ENCODE data around the gene CFAP157. TPM values are rescaled to one million over a fixed set of nuclear protein-coding genes. Genes with fewer than 3 reads are reported as not detected.

CFAP157 gene
- total RNA-seq, 1 donor from 2014 or later, result not detected

DNA sequence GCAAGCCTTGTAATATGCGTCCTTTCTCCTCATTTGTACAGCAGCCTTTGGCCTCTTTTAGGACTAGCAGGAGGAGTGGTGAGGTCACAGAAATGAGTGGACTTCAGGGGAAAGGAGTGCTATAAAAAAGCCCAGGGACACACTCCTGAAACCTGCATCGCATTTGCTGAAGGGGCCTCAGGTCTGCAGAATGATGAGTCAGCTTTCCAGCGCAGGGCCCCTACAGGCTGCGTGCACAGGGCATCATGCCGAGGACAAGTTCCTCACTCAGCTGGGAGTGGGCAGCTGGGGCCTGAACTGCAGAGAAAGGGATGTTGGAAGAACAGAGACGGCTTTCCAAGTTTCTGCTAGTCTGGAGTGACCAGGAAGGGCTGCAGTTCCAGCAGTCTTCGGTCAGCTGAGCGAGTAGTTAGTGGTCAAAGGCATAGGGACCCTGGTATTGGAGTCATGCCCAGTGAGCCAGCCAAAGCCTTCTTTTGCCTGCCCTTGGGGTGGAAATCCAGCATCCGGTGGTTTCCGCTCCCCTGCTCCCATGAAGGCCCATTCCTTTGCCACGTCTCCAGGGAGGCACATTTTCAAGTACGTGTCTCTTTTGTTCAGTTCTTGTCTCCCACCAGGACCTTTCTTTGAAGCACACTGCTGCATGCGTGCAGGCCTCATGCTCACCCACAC, 17.3 kb upstream of the CFAP157 start:
- intact Hi-C loops (cut with DNase I), result no loop called here
- DNase-seq (ENCODE audit: missing footprints) (no peak), ATAC-seq (no peak)

DNA sequence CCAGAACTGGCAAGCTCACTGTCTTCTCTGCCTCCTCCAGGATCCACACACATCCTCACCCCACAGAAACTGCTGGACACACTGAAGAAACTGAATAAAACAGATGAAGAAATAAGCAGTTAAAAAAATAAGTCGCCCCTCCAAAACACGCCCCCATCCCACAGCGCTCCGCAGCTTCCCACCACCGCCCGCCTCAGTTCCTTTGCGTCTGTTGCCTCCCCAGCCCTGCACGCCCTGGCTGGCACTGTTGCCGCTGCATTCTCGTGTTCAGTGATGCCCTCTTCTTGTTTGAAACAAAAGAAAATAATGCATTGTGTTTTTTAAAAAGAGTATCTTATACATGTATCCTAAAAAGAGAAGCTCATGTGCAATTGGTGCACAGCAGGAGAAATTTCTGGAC, 16.1 kb upstream of the CFAP157 start:
- ATAC-seq, result no peak
- DNase-seq (ENCODE audit: missing footprints), result no peak
- intact Hi-C loops (cut with DNase I), result no loop called here

DNA sequence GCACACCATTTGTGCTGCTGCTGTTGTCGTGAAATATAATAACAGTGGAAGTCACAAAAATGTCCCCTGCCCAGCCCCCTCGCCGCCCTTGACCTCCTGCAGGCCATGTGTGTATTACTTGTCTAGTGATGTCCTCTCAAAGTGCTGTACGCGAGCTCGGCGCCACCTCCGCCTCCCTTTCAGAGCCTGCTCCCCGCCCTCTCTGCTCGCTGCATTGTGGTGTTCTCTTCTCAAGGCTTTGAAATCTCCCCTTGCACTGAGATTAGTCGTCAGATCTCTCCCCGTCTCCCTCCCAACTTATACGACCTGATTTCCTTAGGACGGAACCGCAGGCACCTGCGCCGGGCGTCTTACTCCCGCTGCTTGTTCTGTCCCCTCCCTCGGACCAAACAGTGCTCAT, 14.7 kb upstream of the CFAP157 start:
- DNase-seq (ENCODE audit: missing footprints), result no peak
- ATAC-seq, result no peak
- intact Hi-C loops (cut with DNase I), result no loop called here

DNA sequence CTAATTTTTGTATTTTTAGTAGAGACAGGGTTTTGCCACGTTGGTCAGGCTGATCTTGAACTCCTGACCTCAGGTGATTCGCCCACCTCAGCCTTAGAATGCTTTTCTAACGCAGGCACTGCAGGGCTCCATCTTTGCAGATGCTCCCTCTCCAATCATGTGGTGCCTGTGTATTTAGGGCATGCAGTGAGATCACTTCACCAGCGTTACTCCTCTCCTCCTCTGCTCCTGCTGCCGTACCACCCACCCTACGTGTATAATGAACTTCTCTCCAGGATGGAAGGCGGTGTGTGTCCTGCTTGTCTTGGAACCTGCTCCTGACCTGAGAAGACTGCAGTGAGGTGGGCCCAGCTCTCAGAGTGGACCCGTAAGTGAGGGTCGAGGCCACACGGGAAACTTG, 13.6 kb upstream of the CFAP157 start:
- intact Hi-C loops (cut with DNase I), result no loop called here
- ATAC-seq (no peak), DNase-seq (ENCODE audit: missing footprints) (no peak)

DNA sequence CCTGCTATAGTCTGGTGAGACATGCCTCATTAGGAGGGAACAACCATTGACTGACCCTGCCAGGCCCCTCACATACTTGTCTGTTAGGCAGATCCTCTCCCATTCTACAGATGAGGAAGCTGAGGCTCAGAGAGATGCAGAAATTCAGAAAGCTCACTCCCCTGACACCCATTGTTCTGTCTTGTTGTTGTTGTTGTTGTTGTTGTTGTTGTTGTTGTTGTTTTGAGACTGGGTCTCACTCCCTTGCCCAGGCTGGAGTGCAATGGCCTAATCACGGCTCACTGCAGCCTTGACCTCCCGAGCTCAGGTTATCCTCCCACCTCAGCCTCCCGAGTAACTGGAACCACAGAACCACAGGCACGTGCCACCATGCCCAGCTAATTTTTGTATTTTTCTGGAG, 13.1 kb upstream of the CFAP157 start:
- intact Hi-C loops (cut with DNase I), result no loop called here
- ATAC-seq, result no peak
- DNase-seq (ENCODE audit: missing footprints), result no peak

DNA sequence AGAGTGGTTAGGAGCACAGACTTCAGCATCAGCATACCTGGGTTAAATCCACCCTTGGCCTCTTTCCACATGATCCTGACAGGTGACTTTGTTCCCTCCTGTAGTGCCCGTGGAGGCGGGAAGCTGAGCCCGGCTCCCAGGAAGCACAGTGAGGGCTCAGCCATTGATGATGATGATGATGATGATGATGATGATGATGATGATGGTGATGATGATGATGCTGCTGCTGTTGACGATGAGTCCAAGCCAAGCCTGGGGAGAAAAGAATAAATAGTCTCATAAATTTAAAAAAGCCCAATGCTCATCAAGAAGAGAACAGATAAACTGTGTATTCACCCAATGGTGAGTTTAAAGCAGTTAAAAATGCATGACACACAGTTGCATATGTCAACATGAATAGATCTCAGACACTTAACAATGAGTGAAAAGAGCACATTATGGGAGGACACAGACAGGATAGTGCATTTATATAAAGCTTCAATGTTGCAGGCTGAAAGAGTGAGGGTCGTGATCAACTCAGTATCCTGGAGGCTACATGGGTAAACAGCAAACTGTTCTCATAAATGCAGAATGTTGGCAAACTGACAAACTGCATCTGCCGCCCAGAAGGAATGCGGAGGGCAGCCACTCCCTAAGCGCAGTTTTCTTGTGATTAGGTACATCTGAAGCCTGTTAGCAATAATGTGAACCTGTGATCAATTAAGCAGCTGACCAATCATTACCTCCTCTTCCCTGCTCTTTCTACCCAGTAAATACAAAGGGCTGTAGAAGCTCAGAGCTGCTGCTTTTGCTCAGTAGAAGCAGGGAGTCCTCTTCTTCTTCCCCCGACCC, 11.7 kb upstream of the CFAP157 start:
- DNase-seq (ENCODE audit: missing footprints), result no peak
- intact Hi-C loops (cut with DNase I), result no loop called here
- ATAC-seq, result no peak

DNA sequence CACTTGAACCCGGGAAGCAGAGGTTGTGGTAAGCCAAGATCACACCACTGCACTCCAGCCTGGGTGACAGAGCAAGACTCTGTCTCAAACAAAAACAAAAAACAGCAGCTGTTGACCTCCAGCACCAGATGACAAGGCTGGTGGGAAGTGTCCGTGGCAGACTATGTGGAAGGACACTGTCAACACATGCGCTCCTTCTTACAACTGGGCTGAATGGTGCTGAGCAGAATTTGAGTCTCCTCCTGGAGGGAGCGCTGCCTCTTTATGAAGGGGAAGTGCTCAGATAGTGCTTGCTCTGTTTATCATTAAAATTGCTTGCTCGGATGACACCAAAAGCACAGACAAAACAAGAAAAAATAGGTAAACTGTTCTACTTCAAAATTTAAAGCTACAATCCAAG, 9.2 kb upstream of the CFAP157 start:
- DNase-seq (ENCODE audit: missing footprints), result no peak
- intact Hi-C loops (cut with DNase I), result no loop called here

DNA sequence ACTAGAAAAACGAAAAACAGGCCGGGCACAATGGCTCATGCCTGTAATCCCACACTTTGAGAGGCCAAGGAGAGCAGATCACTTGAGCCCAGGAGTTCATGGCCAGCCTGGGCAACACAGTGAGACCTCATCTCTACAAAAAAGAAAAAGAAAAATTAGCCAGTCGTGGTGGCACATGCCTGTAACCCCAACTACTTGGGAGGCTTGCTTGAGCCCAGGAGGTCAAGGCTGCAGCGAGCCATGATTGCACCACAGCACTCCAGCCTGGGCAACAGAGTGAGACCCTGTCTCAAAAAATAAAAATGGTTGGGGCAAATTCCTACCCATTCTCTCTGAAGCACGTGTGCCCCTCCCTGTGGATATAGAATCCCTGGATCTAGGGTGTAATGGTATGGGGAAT, 8.4 kb upstream of the CFAP157 start:
- no peak for ATAC-seq
- DNase-seq (ENCODE audit: missing footprints), result no peak
- intact Hi-C loops (cut with DNase I), result no loop called here

More for the DNA sequence above, 9.2 kb upstream of the CFAP157 start:
- no peak for ATAC-seq

DNA sequence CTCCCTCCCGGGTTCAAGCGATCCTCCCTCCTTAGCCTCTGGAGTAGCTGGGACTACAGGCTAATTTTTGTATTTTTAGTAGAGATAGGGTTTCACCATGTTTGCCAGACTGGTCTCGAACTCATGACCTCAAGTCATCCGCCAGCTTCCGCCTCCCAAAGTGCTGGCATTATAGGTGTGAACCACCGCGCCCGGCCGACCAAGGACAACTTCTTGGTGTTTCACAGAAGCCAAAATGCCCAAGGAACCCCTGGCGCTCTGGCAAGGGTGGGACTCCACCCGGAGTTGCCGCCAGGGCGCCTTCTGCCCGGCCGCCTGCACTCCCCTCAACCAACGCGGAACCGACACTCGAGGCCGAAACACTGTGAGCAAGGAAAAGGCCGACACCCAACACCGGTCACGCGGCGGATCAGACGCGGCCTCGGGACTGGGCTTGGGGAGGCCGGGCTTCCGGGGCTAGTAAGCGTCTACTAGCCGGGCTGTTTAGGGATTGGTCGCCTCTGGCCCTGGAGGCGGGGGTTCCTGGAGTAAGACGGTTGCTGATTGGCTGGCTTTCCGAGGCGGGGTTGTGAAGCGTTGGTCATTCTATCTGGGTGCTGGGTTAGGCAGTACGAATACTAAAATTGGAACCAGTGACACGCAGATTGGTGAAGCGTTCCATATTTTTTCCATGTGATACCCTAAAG, 7.7 kb upstream of the CFAP157 start:
- intact Hi-C loops (cut with DNase I), result no loop called here
- DNase-seq (ENCODE audit: missing footprints) (peak; percentile 98), ATAC-seq (peak; percentile 99)

DNA sequence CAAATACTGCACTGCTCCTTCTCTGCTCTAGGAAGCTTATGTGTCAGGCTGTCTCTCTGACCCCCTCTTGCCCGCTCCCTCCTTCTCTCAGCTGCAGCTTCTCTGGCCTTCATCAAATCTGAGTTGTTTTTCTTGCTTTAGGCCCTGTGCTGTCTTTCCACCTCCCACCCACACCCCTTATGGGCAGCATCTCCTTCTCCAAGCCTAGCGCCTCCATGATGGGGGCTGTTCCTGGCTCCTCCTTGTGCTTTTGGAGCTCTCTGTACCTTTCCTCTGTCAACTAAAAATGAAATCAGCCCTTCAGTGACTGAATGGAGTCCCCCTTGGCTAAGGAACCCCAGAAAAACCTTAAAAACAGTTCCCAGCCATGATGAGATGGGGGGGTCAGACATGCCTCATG, 6.6 kb upstream of the CFAP157 start:
- DNase-seq (ENCODE audit: missing footprints) (no peak), ATAC-seq (no peak)
- intact Hi-C loops (cut with DNase I), result no loop called here

DNA sequence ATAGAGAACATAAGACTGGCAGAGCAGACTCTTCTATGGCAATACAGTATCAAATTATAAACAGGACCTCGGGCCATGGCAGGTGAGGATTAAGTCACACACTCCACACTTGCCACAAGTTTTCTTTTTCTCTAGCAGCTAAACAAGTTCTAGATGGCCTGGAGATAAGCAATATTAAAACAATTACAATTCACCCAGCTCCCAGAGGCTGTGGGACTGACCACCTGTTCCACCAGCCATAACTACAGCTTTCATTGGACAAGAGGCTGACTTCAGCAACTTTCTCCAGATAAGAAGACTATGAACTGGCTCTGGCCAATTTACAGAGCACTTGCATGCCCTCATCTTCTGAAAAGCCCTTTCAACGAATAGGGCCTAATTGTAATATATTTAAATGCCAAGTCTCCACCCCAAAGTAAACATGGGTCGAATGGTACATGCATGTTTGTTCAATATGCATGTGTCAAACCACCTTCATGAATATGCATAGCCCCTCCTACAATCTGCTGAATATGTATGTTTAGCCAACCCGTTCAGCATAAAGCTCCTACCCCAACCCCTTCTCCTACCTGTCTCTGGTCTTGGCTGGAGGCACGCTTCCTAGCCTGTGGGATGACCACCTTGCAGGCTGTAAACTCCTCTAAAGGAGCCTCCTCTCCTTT, 6.1 kb upstream of the CFAP157 start:
- DNase-seq (ENCODE audit: missing footprints) (no peak), ATAC-seq (no peak)
- intact Hi-C loops (cut with DNase I), result no loop called here

DNA sequence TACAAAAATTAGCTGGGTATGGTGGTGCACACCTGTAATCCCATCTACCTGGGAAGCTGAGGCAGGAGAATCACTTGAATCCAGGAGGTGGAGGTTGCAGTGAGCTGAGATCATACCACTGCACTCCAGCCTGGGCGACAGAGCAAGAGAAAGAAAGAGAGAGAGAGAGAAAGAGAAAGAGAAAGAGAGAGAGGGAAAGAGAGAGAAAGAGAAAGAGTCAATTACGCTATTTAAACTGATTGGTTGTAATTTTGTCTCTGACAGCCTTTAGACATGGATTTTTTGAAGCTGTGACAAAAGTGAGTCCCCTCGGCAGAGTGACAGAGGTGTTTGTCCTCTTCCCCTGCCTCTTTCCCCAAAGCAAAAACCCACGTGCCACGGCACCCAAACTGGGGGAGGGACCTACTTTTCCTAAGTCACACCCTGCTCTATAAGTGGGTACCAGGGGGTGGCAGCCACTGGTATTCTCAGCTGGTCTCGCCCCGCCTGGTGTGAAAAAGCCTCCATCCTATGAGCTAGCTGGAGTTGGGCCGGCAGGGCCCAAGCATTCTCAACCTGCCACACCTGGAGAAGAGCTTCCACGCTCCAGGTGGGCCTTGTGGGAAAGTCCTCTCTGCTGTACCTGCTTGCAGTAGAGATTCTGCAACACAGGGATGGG, 3.4 kb upstream of the CFAP157 start:
- intact Hi-C loops (cut with DNase I), result no loop called here
- ATAC-seq (no peak), DNase-seq (ENCODE audit: missing footprints) (no peak)

DNA sequence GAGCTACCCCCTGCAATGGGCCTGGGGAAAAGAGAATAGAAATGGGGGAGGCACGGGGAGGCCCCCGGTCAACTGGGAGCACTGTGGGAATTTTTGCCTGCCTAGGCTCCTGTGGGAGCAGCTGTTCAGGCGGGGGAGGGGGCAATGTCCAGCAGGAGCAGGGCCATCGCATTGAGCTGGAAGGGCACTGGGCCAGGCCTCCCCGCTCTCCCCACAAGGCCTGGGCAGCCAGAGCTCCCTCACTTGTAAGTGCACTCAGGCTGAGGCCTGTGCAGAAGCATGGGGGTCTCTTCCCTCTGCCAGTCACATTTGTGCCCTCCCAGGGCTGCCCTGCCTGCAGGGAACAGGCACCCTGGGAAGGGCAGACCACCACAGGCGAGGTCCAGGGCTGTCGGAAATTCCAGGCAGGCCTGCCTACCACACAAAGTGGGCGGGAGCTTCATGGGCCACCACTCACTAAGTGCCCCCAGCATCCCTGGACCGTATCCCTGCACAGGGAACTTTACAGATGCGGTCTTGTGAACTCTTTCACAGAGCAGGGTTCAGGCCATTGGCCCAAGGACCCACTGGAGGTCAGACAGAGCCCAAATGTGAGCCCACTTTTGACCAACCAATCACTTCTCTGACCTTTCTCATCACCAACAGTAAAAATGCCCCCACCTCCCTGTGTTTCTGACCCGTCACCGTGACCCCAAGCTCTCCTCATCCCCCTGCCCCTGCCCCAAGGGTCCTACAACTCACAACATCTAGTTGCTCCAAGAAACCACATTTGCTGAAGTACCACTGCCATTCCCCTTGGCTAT, 1.0 kb upstream of the CFAP157 start:
- no peak for ATAC-seq
- intact Hi-C loops (cut with DNase I), result no loop called here
- DNase-seq (ENCODE audit: missing footprints), result no peak

DNA sequence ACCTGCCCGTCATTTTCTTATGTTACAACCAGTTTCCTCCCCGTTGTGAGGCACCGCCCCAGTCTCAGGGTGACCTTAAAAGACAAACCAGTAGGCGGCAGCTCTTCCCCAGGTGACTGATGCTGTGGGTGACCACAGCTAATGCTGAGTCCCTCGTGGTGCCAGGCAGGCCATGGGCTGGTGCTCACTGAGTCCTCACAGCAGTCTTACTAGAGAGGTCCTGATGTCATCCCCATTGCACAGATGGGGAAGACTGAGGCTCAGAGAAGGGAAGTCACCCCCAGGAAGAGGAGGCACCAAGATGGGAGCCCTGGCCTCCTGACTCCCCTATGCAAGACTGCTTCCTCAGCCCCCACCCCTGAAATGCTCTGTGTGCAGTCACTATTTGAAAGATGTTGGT, 978 bp downstream of the CFAP157 start:
- no peak for DNase-seq (ENCODE audit: missing footprints)
- intact Hi-C loops (cut with DNase I), result no loop called here
- ATAC-seq, result no peak

DNA sequence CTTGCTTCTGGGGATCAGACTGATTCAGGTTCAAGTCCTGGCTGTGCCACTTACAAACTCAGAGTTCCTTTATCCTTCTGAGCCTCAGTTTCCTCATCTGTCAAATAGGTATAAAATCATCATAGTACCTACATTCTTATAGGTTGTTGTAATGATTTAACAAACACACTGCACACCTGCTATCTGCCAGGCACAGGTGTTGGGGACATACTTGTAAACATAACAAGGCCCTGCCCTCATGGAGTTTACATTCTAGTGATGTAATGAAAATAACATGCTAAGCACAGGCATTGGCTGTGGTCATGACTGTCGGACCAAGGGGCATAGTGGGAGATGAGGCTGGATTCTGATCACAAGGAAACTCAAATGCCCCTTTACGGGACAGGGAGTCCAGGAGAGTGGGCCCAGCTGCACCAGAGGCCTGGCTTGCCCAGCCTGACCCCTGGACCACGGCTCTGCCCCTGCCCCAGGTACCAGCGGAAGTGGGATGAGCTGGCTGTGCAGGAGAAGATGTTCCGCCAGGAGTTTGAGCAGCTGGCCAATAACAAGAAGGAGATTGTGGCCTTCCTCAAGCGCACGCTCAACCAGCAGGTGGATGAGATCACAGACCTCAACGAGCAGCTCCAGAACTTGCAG, 2.3 kb downstream of the CFAP157 start:
- intact Hi-C loops (cut with DNase I), result no loop called here
- no peak for ATAC-seq
- no peak for DNase-seq (ENCODE audit: missing footprints)

DNA sequence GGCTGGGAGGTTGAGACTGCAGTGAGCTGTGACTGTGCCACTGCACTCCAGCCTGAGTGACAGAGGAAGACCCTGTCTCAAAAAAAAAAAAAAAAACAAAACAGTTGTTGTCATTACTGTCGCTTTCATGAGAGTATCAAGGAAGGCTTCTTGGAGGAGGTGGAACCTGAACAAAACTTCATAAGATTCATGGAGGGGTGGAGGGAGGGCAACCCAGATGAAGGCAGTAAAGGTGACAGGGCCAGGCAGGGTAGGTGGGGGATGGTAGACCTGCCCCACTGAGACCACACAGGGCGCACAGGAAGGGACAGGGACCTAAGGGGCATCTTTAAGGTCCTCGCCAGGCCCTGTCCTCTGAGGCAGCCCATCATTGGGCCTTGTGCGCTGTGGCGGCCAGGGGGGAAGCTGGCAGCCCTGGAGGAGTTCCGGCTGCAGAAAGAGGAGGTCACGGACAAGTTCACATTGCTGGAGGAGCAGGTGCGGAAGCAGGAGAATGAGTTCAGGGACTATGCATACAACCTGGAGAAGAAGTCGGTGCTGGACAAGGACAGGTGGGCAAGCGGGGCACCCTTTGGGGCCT, 3.5 kb downstream of the CFAP157 start:
- ATAC-seq (no peak), DNase-seq (ENCODE audit: missing footprints) (no peak)
- intact Hi-C loops (cut with DNase I), result no loop called here

DNA sequence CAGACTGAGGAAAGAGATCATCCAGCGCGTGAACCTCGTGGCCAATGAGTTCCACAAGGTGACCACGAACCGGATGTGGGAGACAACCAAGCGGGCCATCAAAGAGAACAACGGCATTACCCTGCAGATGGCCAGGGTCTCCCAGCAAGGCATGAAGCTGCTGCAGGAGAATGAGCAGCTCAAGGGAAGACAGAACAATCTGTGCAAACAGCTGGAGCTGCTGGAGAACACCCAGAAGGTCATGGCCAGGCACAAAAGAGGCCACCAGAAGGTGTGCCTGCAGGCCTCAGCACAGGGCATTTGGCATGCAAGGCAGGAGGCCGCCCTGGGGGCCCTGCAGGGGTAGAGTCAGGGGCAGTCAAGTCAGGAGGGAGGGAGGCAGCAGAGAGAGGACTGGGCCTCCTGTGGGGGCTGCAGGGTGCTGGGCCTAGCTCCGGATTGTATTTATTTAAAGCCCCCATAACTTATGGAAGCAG, 4.5 kb downstream of the CFAP157 start:
- intact Hi-C loops (cut with DNase I), result no loop called here
- no peak for ATAC-seq
- no peak for DNase-seq (ENCODE audit: missing footprints)

Data from Right ventricle myocardium inferior (tissue), 1 donor.